GM23338 (cell line): ENCODE results near the gene NGEF. TPM values are rescaled to one million over a fixed set of nuclear protein-coding genes. Genes with fewer than 3 reads are reported as not detected.

Experiments used
- ATAC-seq: fragments of 200-7000 bp; cut with Tn5 transposase; 3 replicates; pipeline ENCODE4 v1.9.1; 2020
- DNase-seq: peaks from one replicate; pipeline ENCODE4 v3.0.0-alpha.2; 2015; ENCODE audit warnings: low spot score
- H2AFZ ChIP-seq: fragments of 200-600 bp; sonication (generic); 2 replicates; pipeline ENCODE4 v1.8.0; 2016; ENCODE audit warnings: antibody characterized with exemption, mild to moderate bottlenecking, moderate library complexity
- H3F3A ChIP-seq: fragments of 200-600 bp; sonication (generic); replicated peaks from 2 replicates; pipeline ENCODE4 v1.8.0; 2017; ENCODE audit warnings: antibody characterized with exemption, mixed run types, low read depth
- H3K27ac ChIP-seq: fragments of 200-600 bp; sonication (generic); 2 replicates; pipeline ENCODE4 v1.6.1; 2016; ENCODE audit warnings: low read depth
- H3K27me3 ChIP-seq: fragments of 200-600 bp; sonication (generic); 2 replicates; pipeline ENCODE4 v1.8.0; 2016; ENCODE audit warnings: mild to moderate bottlenecking, mixed run types, moderate library complexity; ENCODE audit not compliant: insufficient read depth
- H3K36me3 ChIP-seq: fragments of 200-600 bp; sonication (generic); 2 replicates; pipeline ENCODE4 v1.8.0; 2016; ENCODE audit warnings: mild to moderate bottlenecking; ENCODE audit not compliant: insufficient read depth
- H3K4me1 ChIP-seq: fragments of 200-600 bp; sonication (generic); 2 replicates; pipeline ENCODE4 v1.8.0; 2016; ENCODE audit warnings: mild to moderate bottlenecking, moderate library complexity; ENCODE audit not compliant: insufficient read depth
- H3K4me2 ChIP-seq: fragments of 200-600 bp; sonication (generic); 2 replicates; pipeline ENCODE4 v1.7.1; 2017; ENCODE audit warnings: mixed run types
- H3K4me3 ChIP-seq: fragments of 200-600 bp; sonication (generic); 2 replicates; pipeline ENCODE4 v1.6.1; 2016; ENCODE audit warnings: mixed run types
- H3K79me2 ChIP-seq: fragments of 200-600 bp; sonication (generic); replicated peaks from 2 replicates; pipeline ENCODE4 v1.8.0; 2017; ENCODE audit warnings: mild to moderate bottlenecking; ENCODE audit not compliant: insufficient read depth
- H3K9me2 ChIP-seq: fragments of 200-600 bp; sonication (generic); 2 replicates; pipeline ENCODE4 v1.8.0; 2017; ENCODE audit not compliant: insufficient read depth
- H4K20me1 ChIP-seq: fragments of 200-600 bp; sonication (generic); replicated peaks from 2 replicates; pipeline ENCODE4 v1.8.0; 2017; ENCODE audit warnings: mild to moderate bottlenecking; ENCODE audit not compliant: insufficient read depth
- H3K27ac Mint-ChIP-seq: 2 replicates; pipeline ENCODE4 v1.8.0; 2020; ENCODE audit warnings: inconsistent platforms, mild to moderate bottlenecking, moderate library complexity, mixed read lengths
- H3K27me3 Mint-ChIP-seq: 3 replicates; pipeline ENCODE4 v1.8.0; 2022; ENCODE audit warnings: low read depth, mild to moderate bottlenecking, moderate library complexity, mixed read lengths, inconsistent platforms; ENCODE audit not compliant: insufficient read depth, poor library complexity
- H3K36me3 Mint-ChIP-seq: 3 replicates; pipeline ENCODE4 v1.8.0; 2021; ENCODE audit warnings: low read depth, mild to moderate bottlenecking, inconsistent platforms, moderate library complexity, mixed read lengths
- H3K4me1 Mint-ChIP-seq: 3 replicates; pipeline ENCODE4 v1.8.0; 2020; ENCODE audit warnings: mild to moderate bottlenecking, inconsistent platforms, mixed read lengths
- H3K4me3 Mint-ChIP-seq: 3 replicates; pipeline ENCODE4 v1.8.0; 2021; ENCODE audit warnings: moderate library complexity, mild to moderate bottlenecking, inconsistent platforms, mixed read lengths
- H3K9me3 Mint-ChIP-seq: 3 replicates; pipeline ENCODE4 v1.8.0; 2020; ENCODE audit warnings: moderate library complexity, mild to moderate bottlenecking, inconsistent platforms, mixed read lengths
- CREB1 ChIP-seq: fragments of 250-450 bp; sonication (Bioruptor Pico); IDR thresholded peaks from 2 replicates; pipeline ENCODE4 v1.5.0; 2020; ENCODE audit warnings: low read depth, mild to moderate bottlenecking, moderate library complexity
- CTCF ChIP-seq, 2 experiments: fragments of 200-600 bp in 1 of 2; sonication (generic) in 1 of 2; conservative IDR thresholded peaks; 2 replicates each; pipeline versions ENCODE4 v1.5.1 to v1.6.1; 2016 to 2017; ENCODE audit warnings: antibody characterized with exemption in 2 of 2, low read depth in 2 of 2, mild to moderate bottlenecking in 2 of 2, moderate library complexity in 1 of 2
- ETS1 ChIP-seq: IDR thresholded peaks from 2 replicates; pipeline ENCODE4 v1.6.1; 2016; ENCODE audit warnings: antibody characterized with exemption
- EZH2 ChIP-seq: fragments of 200-600 bp; sonication (generic); IDR thresholded peaks from one replicate; pipeline ENCODE4 v1.8.0; 2017; ENCODE audit warnings: antibody characterized with exemption, mild to moderate bottlenecking, low read depth; ENCODE audit not compliant: unreplicated experiment
- EZH2phosphoT487 ChIP-seq: fragments of 200-600 bp; sonication (generic); IDR thresholded peaks from one replicate; pipeline ENCODE4 v1.8.1; 2018; ENCODE audit warnings: antibody characterized with exemption; ENCODE audit not compliant: unreplicated experiment
- JUNB ChIP-seq: IDR thresholded peaks from one replicate; pipeline ENCODE4 v1.6.1; 2016; ENCODE audit warnings: antibody characterized with exemption; ENCODE audit not compliant: unreplicated experiment
- NANOG ChIP-seq: IDR thresholded peaks from 2 replicates; pipeline ENCODE4 v1.6.1; 2016; ENCODE audit warnings: antibody characterized with exemption, borderline replicate concordance
- POLR2AphosphoS5 ChIP-seq: IDR thresholded peaks from 2 replicates; pipeline ENCODE4 v1.6.1; 2016; ENCODE audit warnings: antibody characterized with exemption, low read depth
- REST ChIP-seq: IDR thresholded peaks from one replicate; pipeline ENCODE4 v1.6.1; 2018; ENCODE audit warnings: antibody characterized with exemption; ENCODE audit not compliant: unreplicated experiment
- STAT1 ChIP-seq: IDR thresholded peaks from one replicate; pipeline ENCODE4 v1.6.1; 2016; ENCODE audit warnings: antibody characterized with exemption; ENCODE audit not compliant: unreplicated experiment
- ZNF114 ChIP-seq: fragments of 250-450 bp; sonication (Bioruptor Pico); IDR thresholded peaks from 2 replicates; pipeline ENCODE4 v1.5.0; 2020; ENCODE audit warnings: mild to moderate bottlenecking, moderate library complexity
- ZNF331 ChIP-seq: fragments of 250-450 bp; sonication (Bioruptor Pico); IDR thresholded peaks from 2 replicates; pipeline ENCODE4 v1.5.0; 2020; ENCODE audit warnings: low read depth, mild to moderate bottlenecking, moderate library complexity
- ZNF462 ChIP-seq: fragments of 250-450 bp; sonication (Bioruptor Pico); IDR thresholded peaks from 2 replicates; pipeline ENCODE4 v1.5.0; 2020; ENCODE audit warnings: mild to moderate bottlenecking, moderate library complexity
- polyA plus RNA-seq: library from polyadenylated mRNA; unstranded; fragments of >200 nt; fragmentation: Nextera tagmentation; extraction: Ambion mirVana; gene quantifications from 2 replicates; pipeline ENCODE4 v1.2.1, GENCODE V29; 2016
- total RNA-seq: library from RNA; depleted of rRNA; stranded (reverse); fragments of >200 nt; shearing (Covaris generic); gene quantifications from 2 replicates; pipeline ENCODE4 v1.2.3, GENCODE V29; 2014

Gene NGEF
- total and polyA plus RNA-seq, 2 experiments from 2014 or later = 1.8 to 5.4 TPM

- H3K27ac ChIP-seq = no peak overlapping the region
- Mint-ChIP-seq H3K36me3 (no peaks in the 10 kb centered on the region), H3K27ac (no peak overlapping the region), H3K27me3 (peaks cover 4% of the 10 kb centered on the region), H3K9me3 (no peaks in the 10 kb centered on the region; the same call in 1 of the 3 replicates), H3K4me3 (no peak overlapping the region), H3K4me1 (peaks cover 5% of the 10 kb centered on the region)
- H3K27me3 ChIP-seq = no peaks in the 10 kb centered on the region
- no peaks in the 10 kb centered on the region for H4K20me1 ChIP-seq
- H3K4me1 ChIP-seq = no peaks in the 10 kb centered on the region
- DNase-seq (no peak), ATAC-seq (no peak)
- no peak overlapping the region; the same call in 1 of the 2 replicates for H2AFZ ChIP-seq
- TF ChIP-seq EZH2phosphoT487 (no peak), CREB1 (CRISPR knock-in tag) (no peak), STAT1 (no peak), ZNF462 (CRISPR knock-in tag) (no peak), ZNF114 (CRISPR knock-in tag) (no peak), CTCF (conservative IDR thresholded peaks at IDR 0.05; ENCODE audit: low read depth in 2 of 2) (no peak), REST (no peak), ZNF331 (CRISPR knock-in tag) (no peak), POLR2AphosphoS5 (no peak), EZH2 (no peak), NANOG (no peak), JUNB (no peak), ETS1 (no peak)
- no peaks in the 10 kb centered on the region for H3K9me2 ChIP-seq
- H3K79me2 ChIP-seq = no peaks in the 10 kb centered on the region
- H3K36me3 ChIP-seq = no peaks in the 10 kb centered on the region
- H3K4me3 ChIP-seq = no peak overlapping the region
- no peaks in the 10 kb centered on the region for H3F3A ChIP-seq
- H3K4me2 ChIP-seq = no peak overlapping the region
Measured at GRCh38 chr2:233023761-233024410, 10.8 kb upstream of the NGEF start.
